GM21528 (cell line): ENCODE data around the gene TMEM242.
"Not testable (repeated sequence)": the region's sequence is repeated elsewhere in the genome, so short reads cannot be mapped to it uniquely, and the experiment has no call there.

ENCODE experiments used
- ATAC-seq: cut with Tn5 transposase; IDR thresholded peaks from one replicate; pipeline ENCODE4 v1.9.1; 2021; ENCODE audit warnings: mild to moderate bottlenecking, moderate library complexity; ENCODE audit not compliant: unreplicated experiment, low FRiP score

Gene TMEM242

GRCh38 chr6:157325069-157325805, 1.9 kb upstream of the TMEM242 start:
- ATAC-seq: no peak

DNA sequence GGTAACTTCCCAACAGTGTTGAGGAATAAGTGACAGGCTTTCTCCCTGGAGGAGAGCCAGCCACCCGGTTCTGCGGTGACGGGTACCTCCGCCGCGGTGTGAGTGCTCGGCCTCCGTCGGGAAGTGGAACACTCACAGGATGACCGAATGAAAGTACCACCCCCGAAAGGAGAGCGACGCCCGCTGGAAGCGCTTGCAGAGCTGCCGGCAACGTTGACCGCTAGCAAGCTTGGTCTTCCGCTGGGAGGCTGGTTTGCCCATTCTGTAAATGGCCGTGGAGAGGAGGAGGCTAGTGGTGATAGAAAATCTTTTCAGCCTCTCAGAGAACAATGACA, 614 bp upstream of the TMEM242 start:
- peak; percentile 36 for ATAC-seq

- ATAC-seq: no peak
Observed at GRCh38 chr6:157322792-157323254, 496 bp downstream of the TMEM242 start.

DNA sequence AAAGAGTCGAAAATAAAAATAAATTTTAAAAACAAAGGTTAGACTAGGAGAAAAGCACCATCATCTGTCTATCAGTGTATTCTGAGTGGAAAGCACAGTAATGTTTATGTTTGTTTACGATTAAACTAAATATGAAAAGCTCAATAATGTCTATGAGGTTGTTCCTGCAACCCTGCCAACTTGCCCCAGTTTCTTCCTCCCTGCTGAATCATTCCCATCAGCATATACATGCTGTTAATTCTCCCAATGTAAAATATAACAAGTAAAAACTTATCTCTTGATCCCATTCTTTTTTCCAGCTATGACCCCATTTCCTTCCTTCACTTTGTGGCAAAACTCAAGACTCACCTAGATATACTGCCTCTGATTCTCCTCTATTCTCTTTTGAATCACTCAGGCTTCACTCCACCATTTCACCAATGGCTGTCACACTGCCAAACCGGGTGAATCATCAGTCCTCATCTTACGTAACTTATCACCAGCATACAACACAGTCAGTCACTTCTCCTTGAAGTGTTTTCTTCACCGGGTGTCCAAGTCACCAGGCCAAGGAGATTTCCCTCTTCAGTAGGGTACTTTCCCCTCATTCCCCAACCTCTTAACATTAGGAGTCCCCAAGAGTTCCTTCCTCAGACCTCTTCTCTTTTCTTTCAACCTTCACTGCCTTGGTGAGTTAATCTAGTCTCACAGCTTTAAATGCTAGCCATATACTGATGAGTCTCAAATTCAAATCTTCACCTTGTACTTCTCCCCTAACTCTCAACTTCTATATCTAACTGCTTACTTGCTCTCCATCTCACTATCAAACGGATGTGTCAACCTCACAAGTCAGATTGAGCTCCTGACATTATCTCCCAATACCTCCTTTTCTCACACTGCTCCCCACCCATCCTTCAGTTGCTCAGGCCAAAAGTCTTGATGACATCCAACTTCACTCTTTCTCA, 6.2 kb downstream of the TMEM242 start:
- ATAC-seq: no peak

- peak; percentile 79 for ATAC-seq
Observed at GRCh38 chr6:157314705-157315321, 8.5 kb downstream of the TMEM242 start.

DNA sequence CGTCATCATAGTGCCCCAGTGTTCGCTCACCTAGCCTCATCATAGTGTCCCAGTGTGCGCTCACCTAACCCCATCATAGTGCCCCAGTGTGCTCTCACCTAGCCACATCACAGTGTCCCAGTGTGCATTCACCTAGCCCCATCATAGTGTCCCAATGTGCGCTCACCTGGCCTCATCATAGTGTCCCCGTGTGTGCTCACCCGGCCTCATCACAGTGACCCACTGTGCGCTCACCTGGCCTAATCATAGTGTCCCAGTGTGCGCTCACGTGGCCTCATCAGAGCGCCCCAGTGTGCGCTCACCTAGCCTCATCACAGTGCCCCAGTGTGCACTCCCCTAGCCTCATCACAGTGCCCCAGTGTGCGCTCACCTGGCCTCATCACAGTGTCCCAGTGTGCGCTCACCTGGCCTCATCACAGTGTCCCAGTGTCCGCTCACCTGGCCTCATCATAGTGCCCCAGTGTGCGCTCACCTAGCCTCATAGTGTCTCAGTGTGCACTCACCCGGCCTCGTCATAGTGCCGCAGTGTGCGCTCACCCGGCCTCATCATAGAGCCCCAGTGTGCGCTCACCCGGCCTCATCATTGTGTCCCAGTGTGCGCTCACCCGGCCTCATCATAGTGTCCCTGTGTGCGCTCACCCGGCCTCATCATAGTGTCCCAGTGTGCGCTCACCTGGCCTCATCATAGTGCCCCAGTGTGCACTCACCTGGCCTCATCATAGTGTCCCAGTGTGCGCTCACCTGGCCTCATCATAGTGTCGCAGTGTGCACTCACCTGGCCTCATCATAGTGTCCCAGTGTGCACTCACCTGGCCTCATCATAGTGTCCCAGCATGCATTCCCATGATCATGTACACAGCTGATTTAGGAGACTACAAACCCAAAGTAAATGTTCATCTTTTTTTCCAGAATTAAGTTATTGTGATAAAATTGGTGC, 9.5 kb downstream of the TMEM242 start:
- ATAC-seq: no peak

GRCh38 chr6:157312757-157313156, 10.6 kb downstream of the TMEM242 start:
- no peak for ATAC-seq

- ATAC-seq: not testable (repeated sequence)
Observed at GRCh38 chr6:157310693-157311092, 12.6 kb downstream of the TMEM242 start.

DNA sequence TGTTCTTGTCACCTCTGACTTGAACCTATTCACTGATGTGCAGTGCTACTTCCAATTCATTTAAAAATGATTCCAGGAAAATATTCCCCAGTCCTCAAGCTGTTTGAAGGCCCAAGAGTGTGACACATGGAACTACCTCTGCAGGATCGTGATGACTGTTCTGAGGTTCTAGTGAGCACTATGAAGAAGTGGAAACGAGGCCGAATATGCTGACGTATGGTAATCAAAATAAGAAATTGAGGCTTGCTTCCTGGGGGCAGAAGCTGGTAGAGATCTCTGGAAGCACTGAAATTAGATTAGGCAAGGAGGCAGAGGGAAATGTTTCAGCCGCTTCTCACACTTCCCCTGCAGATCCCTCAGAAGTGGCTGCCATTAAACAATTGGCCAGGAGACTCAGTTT, 15.7 kb downstream of the TMEM242 start:
- no peak for ATAC-seq

DNA sequence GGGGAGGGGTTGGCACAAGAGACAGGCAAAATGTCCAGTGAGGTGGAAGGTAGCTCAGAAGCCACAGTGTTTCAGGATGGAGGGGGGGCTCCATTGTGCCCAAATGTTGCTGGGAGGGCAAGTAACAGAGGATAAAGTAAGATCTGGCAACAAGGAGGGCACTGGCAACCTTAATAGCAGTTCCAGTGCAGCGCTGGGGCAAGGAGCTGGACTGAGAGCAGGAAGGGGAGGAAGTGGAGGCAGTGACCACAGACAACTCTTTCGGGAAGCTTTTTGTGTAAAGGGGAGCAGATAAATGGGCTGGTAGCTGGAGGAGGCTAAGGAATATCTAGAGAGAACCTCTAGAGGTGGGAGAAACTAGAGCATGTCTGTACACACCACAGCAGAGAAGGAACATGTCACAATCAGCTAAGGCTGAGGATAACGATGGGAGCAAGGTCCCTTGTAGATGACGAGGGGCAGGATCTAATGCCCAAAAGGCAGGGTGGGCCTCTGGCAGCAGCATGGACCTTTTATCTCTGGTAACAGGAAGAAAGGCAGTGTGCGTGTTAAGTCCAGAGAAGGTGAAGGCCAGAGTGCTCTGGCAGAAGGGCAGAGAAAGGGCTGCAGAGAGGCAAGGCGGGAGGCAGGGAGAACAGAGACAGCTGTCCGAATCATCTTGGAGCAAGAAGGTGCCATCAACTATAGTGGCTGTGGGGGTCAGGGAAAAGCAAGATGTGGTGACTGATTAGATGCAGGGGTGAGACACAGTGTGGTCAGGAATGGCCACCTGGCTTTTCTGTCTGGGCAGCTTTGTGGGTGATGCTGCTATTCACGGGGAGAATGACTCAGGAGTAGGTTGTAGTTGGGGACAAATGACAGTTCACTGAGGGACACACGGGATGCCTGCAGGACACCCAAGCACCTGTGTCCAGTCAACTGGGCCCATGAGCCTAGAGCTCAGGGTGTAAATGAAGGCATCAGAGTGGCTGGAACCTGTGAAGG, 17.4 kb downstream of the TMEM242 start:
- no peak for ATAC-seq

DNA sequence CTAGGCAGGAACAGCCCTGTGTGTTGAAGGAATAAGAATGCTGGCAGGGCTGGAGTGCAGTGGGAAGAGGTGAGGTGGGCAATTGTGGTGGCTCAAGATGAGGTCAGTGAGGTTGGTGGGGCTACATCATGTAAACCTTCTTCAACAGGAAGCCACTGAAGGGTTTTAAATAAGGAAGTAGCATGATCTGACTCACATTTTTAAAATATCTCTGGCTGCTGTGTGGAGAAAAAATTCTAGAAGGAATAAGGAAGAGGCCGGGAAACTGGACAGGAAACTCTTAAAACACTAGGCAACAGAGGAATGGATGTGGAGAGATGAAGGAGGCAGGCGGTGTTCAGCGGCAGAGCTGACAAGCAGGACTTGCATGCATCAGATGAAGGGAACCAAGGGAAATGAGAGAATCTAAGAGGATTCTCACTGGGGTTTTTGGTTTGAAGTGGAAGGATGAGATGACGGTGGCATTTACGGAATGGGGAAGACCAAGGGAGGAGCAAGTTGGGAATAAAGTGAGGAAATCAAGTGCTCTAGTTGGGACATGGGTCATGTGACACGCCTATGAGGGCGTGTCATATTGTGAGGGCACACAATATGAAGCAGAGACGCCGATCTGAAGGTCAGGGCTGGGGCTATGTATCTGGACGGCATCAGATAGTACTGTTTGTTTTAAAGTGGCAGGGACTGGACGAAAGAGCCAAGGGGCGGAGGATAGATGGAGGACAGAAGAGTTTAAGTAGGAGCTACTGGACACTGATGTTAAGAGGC, 18.2 kb downstream of the TMEM242 start:
- ATAC-seq: no peak

DNA sequence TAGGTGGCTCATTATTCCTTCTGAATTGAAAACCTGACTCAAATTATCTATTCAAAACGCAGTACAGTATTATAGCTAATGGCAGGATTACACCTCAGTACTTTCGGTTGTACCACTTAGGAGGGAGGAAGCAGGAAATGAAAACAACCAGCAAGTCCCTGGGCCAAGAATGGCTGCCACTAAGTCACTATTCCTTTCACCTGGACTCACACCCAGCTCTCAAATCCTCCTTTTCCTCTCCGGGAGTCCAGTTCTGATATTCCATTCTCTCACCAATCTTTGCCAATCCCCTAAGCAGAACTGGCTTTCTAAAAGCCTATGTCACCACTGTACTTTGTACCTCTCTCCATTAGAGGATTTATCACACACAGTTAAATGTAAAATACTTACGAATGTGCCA, 20.6 kb downstream of the TMEM242 start:
- ATAC-seq: no peak

GRCh38 chr6:157300436-157300835, 22.9 kb downstream of the TMEM242 start:
- no peak for ATAC-seq

GRCh38 chr6:157300006-157300405, 23.3 kb downstream of the TMEM242 start:
- ATAC-seq: no peak

- no peak for ATAC-seq
Observed at GRCh38 chr6:157298216-157298724, 25.0 kb downstream of the TMEM242 start.

- no peak for ATAC-seq
Observed at GRCh38 chr6:157294654-157295053, 28.7 kb downstream of the TMEM242 start.

DNA sequence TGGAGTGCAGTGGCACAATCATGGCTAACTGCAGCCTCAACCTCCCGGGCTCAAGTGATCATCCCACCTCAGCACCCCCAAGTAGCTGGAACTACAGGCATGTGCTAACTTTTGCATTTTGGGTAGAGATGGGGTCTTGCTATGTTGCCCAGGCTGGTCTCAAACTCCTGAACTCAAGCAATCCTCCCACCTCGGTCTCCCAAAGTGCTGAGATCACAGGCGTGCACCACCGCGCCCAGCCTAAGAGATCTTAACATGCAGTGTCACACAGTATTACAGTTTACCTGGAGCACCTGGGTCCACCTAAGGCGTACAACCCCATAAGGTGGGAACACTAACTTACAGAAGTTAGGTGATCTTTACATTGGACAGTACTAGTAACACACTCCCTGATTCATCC, 29.5 kb downstream of the TMEM242 start:
- no peak for ATAC-seq

DNA sequence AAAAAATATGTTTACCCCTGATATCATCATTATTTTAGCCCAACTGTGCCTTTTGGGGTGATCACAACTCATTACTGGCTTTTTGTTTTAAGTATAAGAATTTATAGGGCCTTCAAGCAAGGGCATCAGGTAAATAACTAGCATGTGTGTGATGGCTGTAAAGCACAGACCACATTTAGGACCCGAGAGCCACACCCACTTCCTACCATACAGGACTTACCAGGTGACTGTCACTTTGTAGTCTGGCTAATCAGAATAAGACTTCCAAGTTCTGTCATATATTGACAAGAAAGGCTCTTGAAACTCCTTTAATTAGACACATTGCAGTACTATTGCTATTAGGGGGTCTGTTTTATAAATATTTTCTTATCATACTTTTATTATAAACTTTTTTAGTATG, 31.1 kb downstream of the TMEM242 start:
- no peak for ATAC-seq
